Endothelial cell of umbilical vein (primary cell): Measurements from ENCODE around the gene SH3PXD2B. TPM values are rescaled to one million over a fixed set of nuclear protein-coding genes. Genes with fewer than 3 reads are reported as not detected.

Source experiments
- BruUV-seq: library from RNA; stranded (reverse); fragments of 400-500 nt; replicated peaks from 2 replicates; lab custom pipeline; 2021; lab: Mats Ljungman, UMichigan
- CTCF ChIA-PET: fragments of 300-600, 350-600 bp; sonication (Branson Sonifier 250); formaldehyde crosslinking; loops from one replicate; lab custom pipeline; 2021; ENCODE audit warnings: antibody characterized with exemption, inconsistent platforms; lab: Charles Lee
- POLR2A ChIA-PET: fragments of 300-600, 350-600 bp; sonication (Branson Sonifier 250); formaldehyde crosslinking; loops from one replicate; lab custom pipeline; 2021; ENCODE audit warnings: antibody characterized with exemption, inconsistent platforms; lab: Charles Lee
- DNase-seq: peaks from one replicate; pipeline ENCODE4 v3.0.0-alpha.2; 2011; ENCODE audit warnings: low read depth, low spot score
- FAIRE-seq: peaks from 2 replicates; lab custom pipeline; 2011; peaks lifted over from hg19 to GRCh38; lab: Jason Lieb, UNC
- H2AFZ ChIP-seq: 2 replicates; pipeline ENCODE4 v1.6.0; 2012; ENCODE audit warnings: low read depth, low read length, control low read depth, inconsistent platforms
- H3K27ac ChIP-seq: 2 replicates; pipeline ENCODE4 v1.5.1; 2011; ENCODE audit warnings: low read depth, mild to moderate bottlenecking, control low read depth, low read length, moderate library complexity; ENCODE audit not compliant: insufficient read depth
- H3K27me3 ChIP-seq, 2 experiments: 2 replicates each; pipeline versions ENCODE4 v1.6.0 to v1.6.1; 2011; ENCODE audit warnings: low read length in 2 of 2, mixed read lengths in 1 of 2; ENCODE audit not compliant: control insufficient read depth in 2 of 2, insufficient read depth in 2 of 2
- H3K36me3 ChIP-seq, 2 experiments: 2 replicates in 1 of 2; 3 replicates in 1 of 2; pipeline ENCODE4 v1.5.1; 2011; ENCODE audit warnings: low read length in 2 of 2, mild to moderate bottlenecking in 1 of 2, moderate library complexity in 1 of 2; ENCODE audit not compliant: control insufficient read depth in 2 of 2, insufficient read depth in 2 of 2; ENCODE audit errors: extremely low read depth in 1 of 2
- H3K4me1 ChIP-seq: 3 replicates; pipeline ENCODE4 v1.5.1; 2011; ENCODE audit warnings: mild to moderate bottlenecking, low read length; ENCODE audit not compliant: control insufficient read depth, insufficient read depth; ENCODE audit errors: extremely low read depth
- H3K4me2 ChIP-seq: 2 replicates; pipeline ENCODE4 v1.6.1; 2011; ENCODE audit warnings: low read length, control low read depth, mixed read lengths; ENCODE audit not compliant: insufficient read depth
- H3K4me3 ChIP-seq, 3 experiments: fragments of 200-600 bp in 1 of 3; sonication (generic), shearing (Covaris generic) in 1 of 3; replicated peaks in 1 of 3; 2 replicates each; pipeline ENCODE4 v1.5.1; 2011 to 2016; ENCODE audit warnings: control low read depth in 3 of 3, low read length in 3 of 3, mild to moderate bottlenecking in 2 of 3, inconsistent platforms in 1 of 3, low read depth in 1 of 3, moderate library complexity in 1 of 3; ENCODE audit not compliant: insufficient read depth in 1 of 3
- H3K79me2 ChIP-seq: 2 replicates; pipeline ENCODE4 v1.6.0; 2012; ENCODE audit warnings: low read length, inconsistent platforms; ENCODE audit not compliant: control insufficient read depth, insufficient read depth
- H3K9ac ChIP-seq: replicated peaks from 2 replicates; pipeline ENCODE3; 2011; ENCODE audit warnings: low read length, control low read depth; ENCODE audit not compliant: insufficient read depth; ENCODE audit errors: extremely low read depth
- H3K9me1 ChIP-seq: replicated peaks from 3 replicates; pipeline ENCODE4 v1.6.0; 2011; ENCODE audit warnings: mild to moderate bottlenecking, low read length; ENCODE audit not compliant: control insufficient read depth, insufficient read depth; ENCODE audit errors: extremely low read depth
- H3K9me3 ChIP-seq: replicated peaks from 2 replicates; pipeline ENCODE4 v1.5.1; 2012; ENCODE audit warnings: low read length, inconsistent platforms; ENCODE audit not compliant: control insufficient read depth, insufficient read depth
- H4K20me1 ChIP-seq: replicated peaks from 2 replicates; pipeline ENCODE3; 2011; ENCODE audit warnings: mild to moderate bottlenecking, low read length; ENCODE audit not compliant: control insufficient read depth, insufficient read depth; ENCODE audit errors: extremely low read depth
- CTCF ChIP-seq, 2 donors: IDR thresholded peaks; 1 replicate in 1 of 2; 2 replicates in 1 of 2; pipeline ENCODE4 v1.5.1; 2011; ENCODE audit warnings: low read length in 2 of 2, mild to moderate bottlenecking in 2 of 2, moderate library complexity in 2 of 2, control low read depth in 1 of 2, inconsistent platforms in 1 of 2, low read depth in 1 of 2; ENCODE audit not compliant: insufficient read depth in 1 of 2; ENCODE audit errors: extremely low read depth in 1 of 2
- EZH2 ChIP-seq: IDR thresholded peaks from 2 replicates; pipeline ENCODE4 v1.6.1; 2012; ENCODE audit warnings: borderline replicate concordance, low read depth, mild to moderate bottlenecking, moderate library complexity, low read length, inconsistent platforms; ENCODE audit not compliant: severe bottlenecking
- FOS ChIP-seq: IDR thresholded peaks from 2 replicates; pipeline ENCODE4 v1.6.1; 2011; ENCODE audit warnings: mild to moderate bottlenecking, low read length, moderate library complexity, borderline replicate concordance; ENCODE audit not compliant: insufficient read depth
- MYC ChIP-seq: IDR thresholded peaks from one replicate; pipeline ENCODE4 v1.6.1; 2011; ENCODE audit warnings: mild to moderate bottlenecking, low read depth, low read length
- POLR2AphosphoS5 ChIP-seq: IDR thresholded peaks from 2 replicates; pipeline ENCODE4 v1.6.1; 2012; ENCODE audit warnings: low read depth, mild to moderate bottlenecking, control low read depth, low read length, moderate library complexity; ENCODE audit not compliant: insufficient read depth
- dilution Hi-C: fragments of 300-500 bp; cut with MboI; formaldehyde crosslinking; loops from one replicate; pipeline ENCODE4 v1.15.0; 2019; ENCODE audit warnings: low sequenced_read_pairs; ENCODE audit not compliant: extremely low pct_ligation_motif_present
- intact Hi-C: fragments of 100-400 bp; cut with micrococcal nuclease; formaldehyde crosslinking; loops from one replicate; pipeline ENCODE4 v1.10.0; 2022
- polyA plus RNA-seq, 4 experiments: library from polyadenylated mRNA; depleted of rRNA in 3 of 4; stranded (reverse) in 3 of 4; unstranded in 1 of 4; fragments of >200 nt; gene quantifications; 2 replicates each; pipeline versions ENCODE4 v1.2.1 to v1.2.3, GENCODE V29; 2011 to 2012; ENCODE audit warnings: missing spikeins in 1 of 4
- total RNA-seq: library from RNA; stranded (reverse); gene quantifications from 2 replicates; pipeline ENCODE4 v1.2.3, GENCODE V29; 2021

The SH3PXD2B gene
- total and polyA plus RNA-seq, 2 donors (not counting 3 experiments of a cell fraction or from before 2014, with no cell fraction given) = 23.5 to 66.3 TPM

DNA sequence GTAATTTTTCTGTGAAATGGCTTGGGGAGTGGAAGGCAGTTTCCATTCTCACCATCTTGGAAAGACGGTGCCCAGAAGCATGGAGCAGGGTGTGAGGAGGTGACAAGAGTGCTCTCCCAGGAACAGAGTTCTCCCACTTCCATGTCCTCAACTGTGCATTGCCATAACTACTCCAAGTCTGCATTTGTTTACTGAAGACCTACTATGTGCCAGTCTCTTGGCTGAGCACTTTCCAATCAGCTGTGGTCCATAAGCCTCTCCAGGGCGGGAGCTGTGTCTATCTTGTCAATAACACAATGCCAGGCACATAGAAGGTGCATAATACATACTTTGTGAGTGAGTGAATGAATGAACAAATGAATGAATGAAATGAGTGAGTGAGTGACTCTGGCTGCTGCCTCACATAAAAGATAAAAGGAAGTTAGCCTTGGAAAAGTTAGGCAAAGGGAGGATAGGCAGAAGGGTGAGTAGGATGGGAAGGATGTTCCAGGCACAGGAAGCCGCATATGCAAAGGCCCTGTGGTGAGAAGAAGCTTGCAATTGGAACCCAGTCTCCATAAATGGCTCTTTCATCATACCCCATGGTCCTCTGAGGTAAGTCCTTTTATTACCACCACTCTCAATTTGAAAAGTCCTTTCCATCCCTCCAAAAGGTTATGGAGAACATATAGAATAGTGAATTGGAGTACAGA, 31.3 kb upstream of the SH3PXD2B start:
- H3K36me3 ChIP-seq = no peaks in the 10 kb centered on the region
- TF ChIP-seq EZH2 (no peak), CTCF (IDR thresholded peaks at IDR 0.05; ENCODE audit: extremely low read depth in 1 of 2, insufficient read depth in 1 of 2, low read depth in 1 of 2, low read length in 2 of 2) (no peak), FOS (no peak), POLR2AphosphoS5 (no peak), MYC (no peak)
- H3K27ac ChIP-seq = no peak overlapping the region
- no peak overlapping the region for H3K9ac ChIP-seq
- H3K27me3 ChIP-seq = no peaks in the 10 kb centered on the region
- no peak overlapping the region for H3K4me2 ChIP-seq
- no peaks in the 10 kb centered on the region for H3K9me1 ChIP-seq
- no peaks in the 10 kb centered on the region for H4K20me1 ChIP-seq
- no peaks in the 10 kb centered on the region for H3K79me2 ChIP-seq
- DNase-seq = no peak
- no peaks in the 10 kb centered on the region for H3K9me3 ChIP-seq
- no peak overlapping the region for H3K4me3 ChIP-seq
- dilution Hi-C loops (no loop called here), intact Hi-C loops (no loop called here)
- POLR2A ChIA-PET = no interaction called here
- no peak overlapping the region for H2AFZ ChIP-seq
- no TSS peak for BruUV-seq
- no peaks in the 10 kb centered on the region for H3K4me1 ChIP-seq
- CTCF ChIA-PET = no interaction called here
- FAIRE-seq = no peak
